ENCODE measurements around the gene CYP8B1. TPM values are rescaled to one million over a fixed set of nuclear protein-coding genes. Genes with fewer than 3 reads are reported as not detected.
A peak's percentile ranks its signal among the peaks of the same experiment; 100 is the strongest.

Gene CYP8B1
- total and polyA plus RNA-seq, 2 of the 13 experiments (the other 11 are each of a cell fraction or from before 2014, with no cell fraction given): 0.58 to 2.0 TPM

DNA sequence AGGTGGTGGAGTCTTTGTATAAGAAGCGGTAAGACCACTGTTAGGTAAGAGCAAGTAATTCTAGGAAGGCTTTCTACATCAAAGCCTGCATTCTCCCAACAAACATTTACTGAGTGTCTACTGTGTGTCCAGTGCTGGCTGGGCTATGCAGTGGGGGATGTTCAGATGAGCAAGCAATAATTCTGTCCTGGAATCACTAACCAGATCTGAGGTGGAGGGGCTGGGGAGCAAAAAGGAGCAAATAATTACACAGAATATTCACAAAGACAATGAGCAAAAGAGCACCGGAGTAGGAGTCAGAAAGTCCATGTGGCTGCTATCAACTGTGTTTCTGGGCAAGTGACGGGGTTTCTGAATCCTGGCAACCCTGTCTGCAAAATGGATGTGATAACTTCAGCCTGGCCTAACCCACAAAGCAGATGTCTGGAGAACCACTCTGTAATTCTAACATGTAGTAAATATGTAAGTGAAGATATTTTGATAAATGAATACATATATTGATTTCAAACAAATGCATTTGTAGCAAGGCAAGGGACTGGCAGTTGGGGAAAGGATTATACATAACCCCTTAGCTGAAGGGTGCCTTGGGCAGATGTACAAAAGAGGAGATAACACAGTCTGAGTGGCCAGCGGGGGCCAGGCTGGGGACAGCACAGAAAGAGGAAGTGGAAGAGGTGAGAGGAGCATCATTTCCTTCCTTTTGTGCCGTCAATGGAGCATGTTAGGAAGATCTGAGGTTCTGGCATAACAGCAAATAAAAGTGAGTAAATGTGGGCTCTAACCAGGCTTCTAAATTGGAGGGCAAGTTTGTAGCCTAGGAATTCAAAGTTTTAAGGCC lies 28.8 kb downstream of the CYP8B1 start (continued):
- TF ChIP-seq, protein P1, sequence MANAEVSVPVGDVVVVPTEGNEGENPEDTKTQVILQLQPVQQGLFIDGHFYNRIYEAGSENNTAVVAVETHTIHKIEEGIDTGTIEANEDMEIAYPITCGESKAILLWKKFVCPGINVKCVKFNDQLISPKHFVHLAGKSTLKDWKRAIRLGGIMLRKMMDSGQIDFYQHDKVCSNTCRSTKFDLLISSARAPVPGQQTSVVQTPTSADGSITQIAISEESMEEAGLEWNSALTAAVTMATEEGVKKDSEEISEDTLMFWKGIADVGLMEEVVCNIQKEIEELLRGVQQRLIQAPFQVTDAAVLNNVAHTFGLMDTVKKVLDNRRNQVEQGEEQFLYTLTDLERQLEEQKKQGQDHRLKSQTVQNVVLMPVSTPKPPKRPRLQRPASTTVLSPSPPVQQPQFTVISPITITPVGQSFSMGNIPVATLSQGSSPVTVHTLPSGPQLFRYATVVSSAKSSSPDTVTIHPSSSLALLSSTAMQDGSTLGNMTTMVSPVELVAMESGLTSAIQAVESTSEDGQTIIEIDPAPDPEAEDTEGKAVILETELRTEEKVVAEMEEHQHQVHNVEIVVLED (CRISPR knock-in tag; IDR thresholded peaks at IDR 0.05; ENCODE audit: borderline replicate concordance): no peak
- TF ChIP-seq ZNF883 (CRISPR knock-in tag; IDR thresholded peaks at IDR 0.05; ENCODE audit: not compliant biosample characterization): no peak
- TF ChIP-seq ZNF451 (CRISPR knock-in tag; IDR thresholded peaks at IDR 0.05): no peak
- TF ChIP-seq RCOR2 (CRISPR knock-in tag; IDR thresholded peaks at IDR 0.05): no peak
- no peak for TF ChIP-seq AGO1 (IDR thresholded peaks at IDR 0.05; ENCODE audit: low read depth, low read length, poor library complexity, severe bottlenecking)
- TF ChIP-seq ZNF382 (CRISPR knock-in tag; IDR thresholded peaks at IDR 0.05; ENCODE audit: borderline replicate concordance): no peak
- TF ChIP-seq, protein P2, sequence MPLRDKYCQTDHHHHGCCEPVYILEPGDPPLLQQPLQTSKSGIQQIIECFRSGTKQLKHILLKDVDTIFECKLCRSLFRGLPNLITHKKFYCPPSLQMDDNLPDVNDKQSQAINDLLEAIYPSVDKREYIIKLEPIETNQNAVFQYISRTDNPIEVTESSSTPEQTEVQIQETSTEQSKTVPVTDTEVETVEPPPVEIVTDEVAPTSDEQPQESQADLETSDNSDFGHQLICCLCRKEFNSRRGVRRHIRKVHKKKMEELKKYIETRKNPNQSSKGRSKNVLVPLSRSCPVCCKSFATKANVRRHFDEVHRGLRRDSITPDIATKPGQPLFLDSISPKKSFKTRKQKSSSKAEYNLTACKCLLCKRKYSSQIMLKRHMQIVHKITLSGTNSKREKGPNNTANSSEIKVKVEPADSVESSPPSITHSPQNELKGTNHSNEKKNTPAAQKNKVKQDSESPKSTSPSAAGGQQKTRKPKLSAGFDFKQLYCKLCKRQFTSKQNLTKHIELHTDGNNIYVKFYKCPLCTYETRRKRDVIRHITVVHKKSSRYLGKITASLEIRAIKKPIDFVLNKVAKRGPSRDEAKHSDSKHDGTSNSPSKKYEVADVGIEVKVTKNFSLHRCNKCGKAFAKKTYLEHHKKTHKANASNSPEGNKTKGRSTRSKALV (CRISPR knock-in tag; IDR thresholded peaks at IDR 0.05): no peak
- TF ChIP-seq ZNF562 (CRISPR knock-in tag; IDR thresholded peaks at IDR 0.05; ENCODE audit: borderline replicate concordance): no peak
- TF ChIP-seq BCL6 (CRISPR knock-in tag; IDR thresholded peaks at IDR 0.05): peak; percentile 91
- no peak for TF ChIP-seq ZFP1 (CRISPR knock-in tag; IDR thresholded peaks at IDR 0.05)
- no peak for TF ChIP-seq FOXO1 (CRISPR knock-in tag; IDR thresholded peaks at IDR 0.05)
- TF ChIP-seq HES4 (CRISPR knock-in tag; IDR thresholded peaks at IDR 0.05; ENCODE audit: borderline replicate concordance): no peak
- TF ChIP-seq HOXA5 (CRISPR knock-in tag; IDR thresholded peaks at IDR 0.05): 0 out of 2 replicates have a peak, but pooled peaks have one; percentile 39
- no peak for TF ChIP-seq ZNF616 (CRISPR knock-in tag; IDR thresholded peaks at IDR 0.05; ENCODE audit: low read depth)
- no peak for TF ChIP-seq ZNF530 (CRISPR knock-in tag; IDR thresholded peaks at IDR 0.05; ENCODE audit: low read depth)
- no peak for TF ChIP-seq ZBTB1 (CRISPR knock-in tag; IDR thresholded peaks at IDR 0.05; ENCODE audit: borderline replicate concordance)
- TF ChIP-seq CBX1 (IDR thresholded peaks at IDR 0.05; ENCODE audit: low read depth): no peak
- no peak for TF ChIP-seq ZNF577 (CRISPR knock-in tag; IDR thresholded peaks at IDR 0.05; ENCODE audit: borderline replicate concordance, low read depth)
- TF ChIP-seq POLR2A (IDR thresholded peaks at IDR 0.05; ENCODE audit: insufficient read depth in 1 of 2, low read depth in 2 of 2, low read length in 2 of 2): no peak
- TF ChIP-seq SMAD3 (CRISPR knock-in tag; IDR thresholded peaks at IDR 0.05): no peak
- no peak for TF ChIP-seq KLF15 (CRISPR knock-in tag; IDR thresholded peaks at IDR 0.05; ENCODE audit: borderline replicate concordance)
- no peak for TF ChIP-seq USF2 (IDR thresholded peaks at IDR 0.05; ENCODE audit: low read depth, low read length)
- no peak for TF ChIP-seq USF2 (CRISPR knock-in tag; IDR thresholded peaks at IDR 0.05; ENCODE audit: borderline replicate concordance)
- TF ChIP-seq ZNF350 (CRISPR knock-in tag; IDR thresholded peaks at IDR 0.05; ENCODE audit: borderline replicate concordance, low read depth): no peak
- no peak for TF ChIP-seq SMARCC2 (IDR thresholded peaks at IDR 0.05)
- no peak for TF ChIP-seq REL (CRISPR knock-in tag; conservative IDR thresholded peaks at IDR 0.05)

All from HepG2 (cell line).